Endothelial cell of umbilical vein (primary cell): Measurements from ENCODE around the gene GPR139. TPM values are rescaled to one million over a fixed set of nuclear protein-coding genes. Genes with fewer than 3 reads are reported as not detected.

Experiments used
- BruUV-seq: library from RNA; stranded (reverse); fragments of 400-500 nt; replicated peaks from 2 replicates; lab custom pipeline; 2021; lab: Mats Ljungman, UMichigan
- CTCF ChIA-PET: fragments of 300-600, 350-600 bp; sonication (Branson Sonifier 250); formaldehyde crosslinking; loops from one replicate; lab custom pipeline; 2021; ENCODE audit warnings: antibody characterized with exemption, inconsistent platforms; lab: Charles Lee
- POLR2A ChIA-PET: fragments of 300-600, 350-600 bp; sonication (Branson Sonifier 250); formaldehyde crosslinking; loops from one replicate; lab custom pipeline; 2021; ENCODE audit warnings: antibody characterized with exemption, inconsistent platforms; lab: Charles Lee
- DNase-seq: peaks from one replicate; pipeline ENCODE4 v3.0.0-alpha.2; 2011; ENCODE audit warnings: low read depth, low spot score
- FAIRE-seq: peaks from 2 replicates; lab custom pipeline; 2011; peaks lifted over from hg19 to GRCh38; lab: Jason Lieb, UNC
- H2AFZ ChIP-seq: 2 replicates; pipeline ENCODE4 v1.6.0; 2012; ENCODE audit warnings: low read depth, low read length, control low read depth, inconsistent platforms
- H3K27ac ChIP-seq: 2 replicates; pipeline ENCODE4 v1.5.1; 2011; ENCODE audit warnings: low read depth, mild to moderate bottlenecking, control low read depth, low read length, moderate library complexity; ENCODE audit not compliant: insufficient read depth
- H3K27me3 ChIP-seq, 2 experiments: 2 replicates each; pipeline versions ENCODE4 v1.6.0 to v1.6.1; 2011; ENCODE audit warnings: low read length in 2 of 2, mixed read lengths in 1 of 2; ENCODE audit not compliant: control insufficient read depth in 2 of 2, insufficient read depth in 2 of 2
- H3K36me3 ChIP-seq, 2 experiments: 2 replicates in 1 of 2; 3 replicates in 1 of 2; pipeline ENCODE4 v1.5.1; 2011; ENCODE audit warnings: low read length in 2 of 2, mild to moderate bottlenecking in 1 of 2, moderate library complexity in 1 of 2; ENCODE audit not compliant: control insufficient read depth in 2 of 2, insufficient read depth in 2 of 2; ENCODE audit errors: extremely low read depth in 1 of 2
- H3K4me1 ChIP-seq: 3 replicates; pipeline ENCODE4 v1.5.1; 2011; ENCODE audit warnings: mild to moderate bottlenecking, low read length; ENCODE audit not compliant: control insufficient read depth, insufficient read depth; ENCODE audit errors: extremely low read depth
- H3K4me2 ChIP-seq: 2 replicates; pipeline ENCODE4 v1.6.1; 2011; ENCODE audit warnings: low read length, control low read depth, mixed read lengths; ENCODE audit not compliant: insufficient read depth
- H3K4me3 ChIP-seq, 3 experiments: fragments of 200-600 bp in 1 of 3; sonication (generic), shearing (Covaris generic) in 1 of 3; replicated peaks in 1 of 3; 2 replicates each; pipeline ENCODE4 v1.5.1; 2011 to 2016; ENCODE audit warnings: control low read depth in 3 of 3, low read length in 3 of 3, mild to moderate bottlenecking in 2 of 3, inconsistent platforms in 1 of 3, low read depth in 1 of 3, moderate library complexity in 1 of 3; ENCODE audit not compliant: insufficient read depth in 1 of 3
- H3K79me2 ChIP-seq: 2 replicates; pipeline ENCODE4 v1.6.0; 2012; ENCODE audit warnings: low read length, inconsistent platforms; ENCODE audit not compliant: control insufficient read depth, insufficient read depth
- H3K9ac ChIP-seq: replicated peaks from 2 replicates; pipeline ENCODE3; 2011; ENCODE audit warnings: low read length, control low read depth; ENCODE audit not compliant: insufficient read depth; ENCODE audit errors: extremely low read depth
- H3K9me1 ChIP-seq: replicated peaks from 3 replicates; pipeline ENCODE4 v1.6.0; 2011; ENCODE audit warnings: mild to moderate bottlenecking, low read length; ENCODE audit not compliant: control insufficient read depth, insufficient read depth; ENCODE audit errors: extremely low read depth
- H3K9me3 ChIP-seq: replicated peaks from 2 replicates; pipeline ENCODE4 v1.5.1; 2012; ENCODE audit warnings: low read length, inconsistent platforms; ENCODE audit not compliant: control insufficient read depth, insufficient read depth
- H4K20me1 ChIP-seq: replicated peaks from 2 replicates; pipeline ENCODE3; 2011; ENCODE audit warnings: mild to moderate bottlenecking, low read length; ENCODE audit not compliant: control insufficient read depth, insufficient read depth; ENCODE audit errors: extremely low read depth
- EZH2 ChIP-seq: IDR thresholded peaks from 2 replicates; pipeline ENCODE4 v1.6.1; 2012; ENCODE audit warnings: borderline replicate concordance, low read depth, mild to moderate bottlenecking, moderate library complexity, low read length, inconsistent platforms; ENCODE audit not compliant: severe bottlenecking
- FOS ChIP-seq: IDR thresholded peaks from 2 replicates; pipeline ENCODE4 v1.6.1; 2011; ENCODE audit warnings: mild to moderate bottlenecking, low read length, moderate library complexity, borderline replicate concordance; ENCODE audit not compliant: insufficient read depth
- GATA2 ChIP-seq: IDR thresholded peaks from 2 replicates; pipeline ENCODE4 v1.7.0; 2011; ENCODE audit warnings: low read depth, mild to moderate bottlenecking, moderate library complexity, mixed read lengths, low read length; ENCODE audit not compliant: insufficient read length, insufficient read depth
- JUN ChIP-seq: IDR thresholded peaks from 2 replicates; pipeline ENCODE4 v1.6.1; 2011; ENCODE audit warnings: borderline replicate concordance, low read depth; ENCODE audit not compliant: insufficient read length, insufficient read depth
- MYC ChIP-seq: IDR thresholded peaks from one replicate; pipeline ENCODE4 v1.6.1; 2011; ENCODE audit warnings: mild to moderate bottlenecking, low read depth, low read length
- POLR2A ChIP-seq: IDR thresholded peaks from 2 replicates; pipeline ENCODE4 v1.6.1; 2012; ENCODE audit warnings: low read depth, mild to moderate bottlenecking, control low read depth, low read length
- POLR2AphosphoS5 ChIP-seq: IDR thresholded peaks from 2 replicates; pipeline ENCODE4 v1.6.1; 2012; ENCODE audit warnings: low read depth, mild to moderate bottlenecking, control low read depth, low read length, moderate library complexity; ENCODE audit not compliant: insufficient read depth
- dilution Hi-C: fragments of 300-500 bp; cut with MboI; formaldehyde crosslinking; loops from one replicate; pipeline ENCODE4 v1.15.0; 2019; ENCODE audit warnings: low sequenced_read_pairs; ENCODE audit not compliant: extremely low pct_ligation_motif_present
- intact Hi-C: fragments of 100-400 bp; cut with micrococcal nuclease; formaldehyde crosslinking; loops from one replicate; pipeline ENCODE4 v1.10.0; 2022
- polyA plus RNA-seq, 4 experiments: library from polyadenylated mRNA; depleted of rRNA in 3 of 4; stranded (reverse) in 3 of 4; unstranded in 1 of 4; fragments of >200 nt; gene quantifications; 2 replicates each; pipeline versions ENCODE4 v1.2.1 to v1.2.3, GENCODE V29; 2011 to 2012; ENCODE audit warnings: missing spikeins in 1 of 4
- total RNA-seq: library from RNA; stranded (reverse); gene quantifications from 2 replicates; pipeline ENCODE4 v1.2.3, GENCODE V29; 2021
- TF ChIP-seq, protein P1 (sequence below), 2 donors: IDR thresholded peaks; 1 replicate in 1 of 2; 2 replicates in 1 of 2; pipeline ENCODE4 v1.5.1; 2011; ENCODE audit warnings: low read length in 2 of 2, mild to moderate bottlenecking in 2 of 2, moderate library complexity in 2 of 2, control low read depth in 1 of 2, inconsistent platforms in 1 of 2, low read depth in 1 of 2; ENCODE audit not compliant: insufficient read depth in 1 of 2; ENCODE audit errors: extremely low read depth in 1 of 2
- TF ChIP-seq, protein P2 (sequence below): IDR thresholded peaks from 2 replicates; pipeline ENCODE4 v1.6.1; 2011; ENCODE audit not compliant: insufficient read depth, insufficient read length

GPR139 gene
- total and polyA plus RNA-seq, 2 donors (not counting 3 experiments of a cell fraction or from before 2014, with no cell fraction given) = not detected

DNA sequence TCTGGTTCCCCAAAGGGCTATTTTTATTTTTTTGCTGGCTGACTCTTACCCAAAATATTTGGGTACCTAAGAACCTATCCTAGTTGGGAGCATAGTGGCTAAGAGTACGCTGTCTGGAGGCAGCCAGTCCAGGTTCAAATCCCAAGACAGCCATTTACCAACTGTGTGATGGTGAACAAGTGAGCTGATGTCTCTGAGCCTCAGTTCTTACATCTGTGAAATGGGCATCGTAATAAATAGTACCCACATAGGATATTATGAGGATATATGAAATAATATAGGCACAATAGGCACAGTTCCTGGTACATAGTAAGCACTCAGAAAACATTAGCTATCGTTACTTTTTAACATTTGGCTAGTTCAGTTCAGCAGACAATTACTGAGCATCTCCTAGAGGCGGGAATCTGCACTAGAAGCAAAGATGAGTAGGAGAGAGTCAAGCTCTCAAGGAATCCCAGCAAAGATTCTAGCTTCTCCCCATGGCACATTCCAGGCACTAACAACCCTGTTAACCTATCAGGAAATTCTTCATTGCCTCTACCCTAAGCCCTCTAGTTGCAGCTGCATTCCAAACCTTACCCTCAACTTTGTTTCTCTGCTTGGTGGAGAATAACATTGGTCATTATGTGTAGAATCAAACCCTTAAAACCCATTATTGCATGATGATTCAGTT, 31.6 kb downstream of the GPR139 start:
- Histone ChIP-seq H3K27me3 (no peaks in the 10 kb centered on the region), H2AFZ (no peak overlapping the region), H4K20me1 (no peaks in the 10 kb centered on the region), H3K4me2 (no peak overlapping the region), H3K36me3 (no peaks in the 10 kb centered on the region), H3K4me1 (no peaks in the 10 kb centered on the region), H3K4me3 (no peak overlapping the region), H3K9me3 (no peaks in the 10 kb centered on the region), H3K27ac (no peak overlapping the region), H3K9me1 (no peaks in the 10 kb centered on the region), H3K9ac (no peak overlapping the region), H3K79me2 (no peaks in the 10 kb centered on the region)
- BruUV-seq = no TSS peak
- ChIA-PET POLR2A (no interaction called here), CTCF (interaction anchor here (1.1 kb wide), 1 partner anchor 42 kb away, joined by 3 read pairs; no protein-coding TSS in a partner anchor)
- dilution Hi-C loops = no loop called here
- DNase-seq (no peak), FAIRE-seq (no peak)
- TF ChIP-seq EZH2 (no peak), POLR2A (no peak), POLR2AphosphoS5 (no peak), GATA2 (no peak), MYC (no peak), FOS (no peak), JUN (no peak)
- TF ChIP-seq, protein P1, sequence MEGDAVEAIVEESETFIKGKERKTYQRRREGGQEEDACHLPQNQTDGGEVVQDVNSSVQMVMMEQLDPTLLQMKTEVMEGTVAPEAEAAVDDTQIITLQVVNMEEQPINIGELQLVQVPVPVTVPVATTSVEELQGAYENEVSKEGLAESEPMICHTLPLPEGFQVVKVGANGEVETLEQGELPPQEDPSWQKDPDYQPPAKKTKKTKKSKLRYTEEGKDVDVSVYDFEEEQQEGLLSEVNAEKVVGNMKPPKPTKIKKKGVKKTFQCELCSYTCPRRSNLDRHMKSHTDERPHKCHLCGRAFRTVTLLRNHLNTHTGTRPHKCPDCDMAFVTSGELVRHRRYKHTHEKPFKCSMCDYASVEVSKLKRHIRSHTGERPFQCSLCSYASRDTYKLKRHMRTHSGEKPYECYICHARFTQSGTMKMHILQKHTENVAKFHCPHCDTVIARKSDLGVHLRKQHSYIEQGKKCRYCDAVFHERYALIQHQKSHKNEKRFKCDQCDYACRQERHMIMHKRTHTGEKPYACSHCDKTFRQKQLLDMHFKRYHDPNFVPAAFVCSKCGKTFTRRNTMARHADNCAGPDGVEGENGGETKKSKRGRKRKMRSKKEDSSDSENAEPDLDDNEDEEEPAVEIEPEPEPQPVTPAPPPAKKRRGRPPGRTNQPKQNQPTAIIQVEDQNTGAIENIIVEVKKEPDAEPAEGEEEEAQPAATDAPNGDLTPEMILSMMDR (IDR thresholded peaks at IDR 0.05; ENCODE audit: extremely low read depth in 1 of 2, insufficient read depth in 1 of 2, low read depth in 1 of 2, low read length in 2 of 2) = no peak
- TF ChIP-seq, protein P2, sequence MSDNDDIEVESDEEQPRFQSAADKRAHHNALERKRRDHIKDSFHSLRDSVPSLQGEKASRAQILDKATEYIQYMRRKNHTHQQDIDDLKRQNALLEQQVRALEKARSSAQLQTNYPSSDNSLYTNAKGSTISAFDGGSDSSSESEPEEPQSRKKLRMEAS = no peak
- intact Hi-C loops = no loop called here
